LNCAP (cell line): ENCODE results near the gene EMSY.

Source experiments
- TF ChIP-seq, protein P1 (sequence below): fragments of 450-650 bp; IDR thresholded peaks from 2 replicates; pipeline ENCODE4 v1.5.1; 2017; ENCODE audit warnings: mild to moderate bottlenecking

The EMSY gene

DNA sequence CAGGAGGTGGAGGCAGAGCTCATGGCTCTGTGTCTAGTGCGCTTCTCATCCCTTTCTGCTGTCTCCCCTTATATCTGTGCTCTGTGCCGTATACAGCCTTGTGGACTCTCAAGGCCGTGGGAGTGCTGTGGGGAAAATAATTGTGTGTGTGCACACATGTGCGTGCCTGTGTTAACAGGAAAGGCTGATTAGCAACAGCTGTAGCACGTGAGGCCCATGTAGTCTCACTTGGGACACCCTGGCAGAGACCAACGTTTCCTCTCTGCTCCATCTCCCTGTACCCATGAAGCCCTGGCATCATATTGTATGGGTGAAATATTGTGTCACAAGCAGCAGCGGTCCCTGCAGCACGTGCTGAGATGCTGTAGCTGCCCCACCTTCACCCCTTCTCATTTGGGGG is 116.4 kb downstream of the EMSY start:
- TF ChIP-seq, protein P1, sequence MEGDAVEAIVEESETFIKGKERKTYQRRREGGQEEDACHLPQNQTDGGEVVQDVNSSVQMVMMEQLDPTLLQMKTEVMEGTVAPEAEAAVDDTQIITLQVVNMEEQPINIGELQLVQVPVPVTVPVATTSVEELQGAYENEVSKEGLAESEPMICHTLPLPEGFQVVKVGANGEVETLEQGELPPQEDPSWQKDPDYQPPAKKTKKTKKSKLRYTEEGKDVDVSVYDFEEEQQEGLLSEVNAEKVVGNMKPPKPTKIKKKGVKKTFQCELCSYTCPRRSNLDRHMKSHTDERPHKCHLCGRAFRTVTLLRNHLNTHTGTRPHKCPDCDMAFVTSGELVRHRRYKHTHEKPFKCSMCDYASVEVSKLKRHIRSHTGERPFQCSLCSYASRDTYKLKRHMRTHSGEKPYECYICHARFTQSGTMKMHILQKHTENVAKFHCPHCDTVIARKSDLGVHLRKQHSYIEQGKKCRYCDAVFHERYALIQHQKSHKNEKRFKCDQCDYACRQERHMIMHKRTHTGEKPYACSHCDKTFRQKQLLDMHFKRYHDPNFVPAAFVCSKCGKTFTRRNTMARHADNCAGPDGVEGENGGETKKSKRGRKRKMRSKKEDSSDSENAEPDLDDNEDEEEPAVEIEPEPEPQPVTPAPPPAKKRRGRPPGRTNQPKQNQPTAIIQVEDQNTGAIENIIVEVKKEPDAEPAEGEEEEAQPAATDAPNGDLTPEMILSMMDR = no peak

DNA sequence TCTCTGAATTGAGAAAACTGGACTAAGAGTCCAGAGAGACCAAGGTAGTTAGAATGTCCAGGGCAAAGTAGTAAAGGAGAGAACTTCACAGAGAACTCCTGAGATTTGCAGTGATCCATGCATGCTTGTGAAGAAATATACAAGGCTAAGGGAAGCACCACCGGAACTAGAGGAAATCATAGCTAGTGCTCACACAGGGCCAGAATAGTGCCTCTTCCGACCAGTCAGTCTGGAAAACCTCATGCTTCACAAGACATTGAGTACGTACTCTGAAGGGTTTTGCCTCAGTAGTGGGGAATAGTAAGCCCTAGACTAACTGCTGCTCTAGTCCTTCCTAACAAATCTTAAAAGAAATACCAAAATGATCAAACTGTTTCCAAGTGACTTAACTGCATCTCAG is 117.7 kb downstream of the EMSY start:
- TF ChIP-seq, protein P1 = no peak

DNA sequence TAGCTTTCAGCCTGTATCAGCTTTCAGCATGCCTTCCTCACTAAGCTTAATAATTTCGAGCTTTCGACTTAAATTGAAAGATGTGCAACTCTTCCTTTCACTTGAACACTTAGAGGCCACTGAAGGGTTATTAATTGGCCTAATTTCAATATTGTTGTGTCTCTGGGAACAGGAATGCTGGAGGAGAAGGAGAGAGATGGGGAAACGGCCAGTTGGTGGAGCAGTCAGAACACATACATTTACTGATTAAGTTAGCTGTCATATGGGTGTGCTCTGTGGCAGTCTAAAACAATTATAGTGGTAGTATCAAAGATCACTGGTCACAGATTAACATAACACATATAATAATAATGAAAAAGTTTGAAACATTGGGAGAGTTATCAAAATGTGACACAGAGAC is 119.5 kb downstream of the EMSY start:
- TF ChIP-seq, protein P1 = no peak

DNA sequence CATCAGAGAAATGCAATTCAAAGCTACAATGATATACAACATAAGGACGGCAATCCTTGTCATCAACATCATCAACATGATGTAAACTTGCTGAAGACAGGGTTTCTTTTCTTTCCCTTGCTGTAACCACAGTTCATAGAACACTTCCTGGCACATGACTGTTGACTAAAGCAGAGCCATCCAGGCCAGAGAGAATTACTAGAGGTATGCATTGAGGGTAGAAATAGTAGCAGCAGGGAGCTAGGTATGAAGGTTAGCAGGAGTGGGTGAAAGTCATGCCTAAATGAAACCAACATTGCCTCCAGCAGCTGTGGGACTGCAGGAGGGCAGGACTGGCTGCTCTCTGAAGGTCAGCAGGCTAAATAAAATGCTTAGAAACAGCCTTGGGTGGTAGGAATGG is 122.0 kb downstream of the EMSY start:
- TF ChIP-seq, protein P1 = no peak

DNA sequence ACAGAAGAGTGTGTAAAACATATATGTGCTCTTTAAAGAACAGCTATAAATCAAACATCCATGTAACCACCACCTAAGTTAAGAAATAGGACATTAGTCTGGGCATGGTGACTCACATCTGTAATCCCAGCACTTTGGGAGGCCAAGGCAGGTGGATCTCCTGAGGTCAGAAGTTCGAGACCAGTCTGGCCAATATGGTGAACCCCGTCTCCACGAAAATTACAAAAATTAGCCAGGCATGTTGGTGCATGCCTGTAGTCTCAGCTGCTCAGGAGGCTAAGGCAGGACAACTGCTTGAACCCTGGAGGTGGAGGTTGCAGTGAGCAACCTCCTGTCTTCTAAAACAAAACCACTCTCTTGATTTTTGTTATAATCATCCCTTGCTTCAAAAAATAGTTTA is 122.4 kb downstream of the EMSY start:
- TF ChIP-seq, protein P1 = no peak

DNA sequence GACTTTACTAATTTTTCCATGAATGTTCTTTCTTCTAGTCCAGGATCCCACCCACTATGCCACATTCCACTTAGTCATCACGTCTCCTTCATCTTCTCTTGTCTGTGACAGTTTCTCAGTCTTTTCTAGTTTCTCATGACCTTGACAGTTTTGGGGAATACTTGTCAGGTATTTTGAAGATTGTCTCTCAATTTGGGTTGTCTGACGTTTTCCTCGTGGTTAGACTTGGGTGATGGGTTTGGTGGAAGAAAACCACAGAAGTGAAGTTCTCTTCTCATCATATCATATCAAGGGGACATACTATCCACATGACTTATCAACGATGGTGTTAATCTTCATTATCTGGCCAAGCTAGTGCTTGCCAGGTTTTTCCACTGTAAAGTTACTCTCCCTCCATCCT is 123.3 kb downstream of the EMSY start:
- TF ChIP-seq, protein P1 = no peak

DNA sequence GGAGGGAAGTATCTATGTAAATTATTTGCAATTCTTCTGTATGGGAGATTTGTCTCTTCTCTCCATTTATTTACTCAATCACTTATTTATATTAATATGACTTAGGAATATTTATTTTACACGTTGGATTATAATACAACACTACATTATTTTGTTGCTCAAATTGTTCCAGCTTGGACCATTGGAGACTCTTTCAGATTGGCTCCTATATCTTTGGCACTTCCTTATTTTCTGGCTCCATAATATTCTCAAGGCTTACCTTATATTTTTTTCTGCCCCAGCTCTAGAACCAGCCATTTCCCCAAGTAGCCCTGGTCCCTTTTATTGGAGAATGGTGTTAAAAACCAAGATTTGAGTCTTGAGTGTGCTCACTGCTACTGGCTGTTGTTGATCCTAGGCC is 123.8 kb downstream of the EMSY start:
- TF ChIP-seq, protein P1 = no peak

DNA sequence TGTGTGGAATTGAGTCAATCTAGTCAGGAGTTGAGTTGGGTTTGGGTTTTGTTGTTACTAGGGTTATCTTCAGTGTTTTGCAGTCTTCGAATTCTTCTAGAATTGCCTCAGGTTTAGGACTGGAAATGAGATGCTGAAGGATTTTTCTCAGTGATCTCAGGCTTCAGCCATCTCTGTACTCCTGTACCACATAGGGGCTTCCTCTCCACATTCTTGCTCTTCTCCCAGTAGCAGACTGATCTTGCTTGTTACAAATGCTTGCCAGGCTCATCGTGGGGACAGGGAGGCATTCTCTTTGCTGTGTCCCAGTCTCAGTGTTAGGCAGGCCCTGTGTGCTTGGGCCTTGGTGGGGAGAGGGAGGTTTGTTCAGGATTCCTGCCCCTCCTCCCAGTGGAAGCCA is 129.6 kb downstream of the EMSY start:
- TF ChIP-seq, protein P1 = no peak
